Trophoblast cell (in vitro differentiated cells and primary cell): ENCODE measurements around the gene TRIM38.
"Not testable (repeated sequence)": the region's sequence is repeated elsewhere in the genome, so short reads cannot be mapped to it uniquely, and the experiment has no call there.

Source experiments
- DNase-seq, 2 donors: peaks; one replicate each; pipeline ENCODE4 v3.0.0-alpha.2; 2016
- H2AFZ ChIP-seq: 2 replicates; pipeline ENCODE4 v1.6.1; 2013; ENCODE audit warnings: low read length, moderate library complexity, mild to moderate bottlenecking; ENCODE audit not compliant: insufficient read depth, poor library complexity
- H2AK5ac ChIP-seq: 2 replicates; pipeline ENCODE4 v1.6.1; 2013; ENCODE audit warnings: mild to moderate bottlenecking, low read length
- H2BK120ac ChIP-seq: 2 replicates; pipeline ENCODE4 v1.6.1; 2013; ENCODE audit warnings: low read length, mild to moderate bottlenecking, moderate library complexity; ENCODE audit not compliant: insufficient read depth, poor library complexity
- H2BK12ac ChIP-seq: 2 replicates; pipeline ENCODE4 v1.6.1; 2013; ENCODE audit warnings: mild to moderate bottlenecking, low read length, moderate library complexity
- H2BK5ac ChIP-seq: 2 replicates; pipeline ENCODE4 v1.6.1; 2013; ENCODE audit warnings: low read length, low read depth, moderate library complexity, mild to moderate bottlenecking; ENCODE audit not compliant: poor library complexity
- H3K14ac ChIP-seq: 2 replicates; pipeline ENCODE4 v1.6.1; 2013; ENCODE audit warnings: mild to moderate bottlenecking, low read length
- H3K18ac ChIP-seq: 2 replicates; pipeline ENCODE4 v1.6.1; 2013; ENCODE audit warnings: mild to moderate bottlenecking, low read length
- H3K23ac ChIP-seq: 2 replicates; pipeline ENCODE4 v1.6.1; 2013; ENCODE audit warnings: low read length
- H3K27ac ChIP-seq: 2 replicates; pipeline ENCODE4 v1.5.1; 2013; ENCODE audit warnings: low read depth, mild to moderate bottlenecking, inconsistent platforms, low read length, moderate library complexity
- H3K27me3 ChIP-seq: 2 replicates; pipeline ENCODE4 v1.6.1; 2013; ENCODE audit warnings: inconsistent platforms, mild to moderate bottlenecking, low read length, moderate library complexity; ENCODE audit not compliant: insufficient read depth
- H3K36me3 ChIP-seq, 2 experiments: 1 replicate in 1 of 2; 2 replicates in 1 of 2; pipeline ENCODE4 v1.6.1; 2013; ENCODE audit warnings: low read length in 2 of 2, mild to moderate bottlenecking in 2 of 2, moderate library complexity in 1 of 2; ENCODE audit not compliant: insufficient read depth in 2 of 2, control insufficient read depth in 1 of 2
- H3K4ac ChIP-seq: 2 replicates; pipeline ENCODE4 v1.6.1; 2013; ENCODE audit warnings: low read depth, mild to moderate bottlenecking, low read length, moderate library complexity
- H3K4me1 ChIP-seq, 2 experiments: 1 replicate in 1 of 2; 2 replicates in 1 of 2; pipeline ENCODE4 v1.6.1; 2013; ENCODE audit warnings: low read length in 2 of 2, mild to moderate bottlenecking in 2 of 2, moderate library complexity in 1 of 2; ENCODE audit not compliant: insufficient read depth in 2 of 2, control insufficient read depth in 1 of 2
- H3K4me2 ChIP-seq: 2 replicates; pipeline ENCODE4 v1.6.1; 2013; ENCODE audit warnings: inconsistent platforms, mild to moderate bottlenecking, low read length, moderate library complexity
- H3K4me3 ChIP-seq: 2 replicates; pipeline ENCODE4 v1.5.1; 2013; ENCODE audit warnings: mild to moderate bottlenecking, low read depth, low read length, inconsistent platforms
- H3K79me1 ChIP-seq: one replicate; pipeline ENCODE4 v1.6.1; 2013; ENCODE audit warnings: low read length
- H3K79me2 ChIP-seq: 2 replicates; pipeline ENCODE4 v1.6.1; 2013; ENCODE audit warnings: low read length, mild to moderate bottlenecking; ENCODE audit not compliant: control insufficient read depth, insufficient read depth, poor library complexity
- H3K9ac ChIP-seq: 2 replicates; pipeline ENCODE4 v1.6.1; 2013; ENCODE audit warnings: mild to moderate bottlenecking, low read length
- H3K9me3 ChIP-seq: 2 replicates; pipeline ENCODE4 v1.6.1; 2013; ENCODE audit warnings: low read depth, mild to moderate bottlenecking, control low read depth, inconsistent platforms, low read length; ENCODE audit not compliant: insufficient read depth
- H4K12ac ChIP-seq: 2 replicates; pipeline ENCODE4 v1.6.1; 2013; ENCODE audit warnings: low read depth, mild to moderate bottlenecking, low read length, moderate library complexity
- H4K8ac ChIP-seq: 2 replicates; pipeline ENCODE4 v1.6.1; 2013; ENCODE audit warnings: low read depth, mild to moderate bottlenecking, low read length, moderate library complexity
- H4K91ac ChIP-seq: one replicate; pipeline ENCODE4 v1.6.1; 2013; ENCODE audit warnings: low read depth, mild to moderate bottlenecking, low read length, moderate library complexity
- WGBS: extraction: QIAGEN DNeasy Blood & Tissue Kit; methylation state at CpG from one replicate; pipeline ENCODE4 v1.1.7; 2013; ENCODE audit warnings: missing lambda C conversion rate; ENCODE audit not compliant: insufficient read length, insufficient coverage; ENCODE audit errors: extremely low coverage; 5-methylcytosine and 5-hydroxymethylcytosine counted together

TRIM38 gene

DNA sequence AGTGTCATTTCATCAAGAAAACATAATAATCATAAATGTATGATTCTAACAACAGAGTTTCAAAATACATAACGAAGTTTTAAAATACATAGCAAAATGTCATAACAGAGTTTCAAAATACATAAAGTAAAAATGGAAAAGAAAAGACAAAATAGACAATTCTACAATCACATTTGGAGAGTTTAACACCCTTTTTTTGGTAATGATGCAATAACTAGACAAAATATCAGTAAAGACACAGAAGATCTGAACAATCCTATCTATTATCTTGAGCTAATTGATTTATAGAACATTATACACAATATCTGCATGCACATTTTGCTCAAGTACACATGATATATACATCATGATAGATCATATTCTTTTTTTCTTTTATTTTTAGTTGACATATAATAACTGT is 18.7 kb upstream of the TRIM38 start:
- no peak for DNase-seq
- Histone ChIP-seq H3K4ac (no peak overlapping the region), H3K9ac (no peak overlapping the region), H2AK5ac (no peak overlapping the region), H4K8ac (no peak overlapping the region), H3K4me2 (no peak overlapping the region), H2BK5ac (no peak overlapping the region), H3K27me3 (no peaks in the 10 kb centered on the region), H4K12ac (no peak overlapping the region), H3K4me3 (no peak overlapping the region), H2AFZ (no peak overlapping the region), H3K23ac (no peak overlapping the region), H3K79me2 (no peaks in the 10 kb centered on the region), H3K18ac (no peak overlapping the region), H3K79me1 (no peaks in the 10 kb centered on the region), H4K91ac (no peak overlapping the region), H2BK12ac (no peak overlapping the region), H3K36me3 (no peaks in the 10 kb centered on the region), H3K27ac (no peak overlapping the region), H3K9me3 (no peaks in the 10 kb centered on the region), H2BK120ac (no peak overlapping the region), H3K4me1 (no peaks in the 10 kb centered on the region), H3K14ac (no peak overlapping the region)
- WGBS = no CpG with 5 or more reads among the region's 1 CpG

DNA sequence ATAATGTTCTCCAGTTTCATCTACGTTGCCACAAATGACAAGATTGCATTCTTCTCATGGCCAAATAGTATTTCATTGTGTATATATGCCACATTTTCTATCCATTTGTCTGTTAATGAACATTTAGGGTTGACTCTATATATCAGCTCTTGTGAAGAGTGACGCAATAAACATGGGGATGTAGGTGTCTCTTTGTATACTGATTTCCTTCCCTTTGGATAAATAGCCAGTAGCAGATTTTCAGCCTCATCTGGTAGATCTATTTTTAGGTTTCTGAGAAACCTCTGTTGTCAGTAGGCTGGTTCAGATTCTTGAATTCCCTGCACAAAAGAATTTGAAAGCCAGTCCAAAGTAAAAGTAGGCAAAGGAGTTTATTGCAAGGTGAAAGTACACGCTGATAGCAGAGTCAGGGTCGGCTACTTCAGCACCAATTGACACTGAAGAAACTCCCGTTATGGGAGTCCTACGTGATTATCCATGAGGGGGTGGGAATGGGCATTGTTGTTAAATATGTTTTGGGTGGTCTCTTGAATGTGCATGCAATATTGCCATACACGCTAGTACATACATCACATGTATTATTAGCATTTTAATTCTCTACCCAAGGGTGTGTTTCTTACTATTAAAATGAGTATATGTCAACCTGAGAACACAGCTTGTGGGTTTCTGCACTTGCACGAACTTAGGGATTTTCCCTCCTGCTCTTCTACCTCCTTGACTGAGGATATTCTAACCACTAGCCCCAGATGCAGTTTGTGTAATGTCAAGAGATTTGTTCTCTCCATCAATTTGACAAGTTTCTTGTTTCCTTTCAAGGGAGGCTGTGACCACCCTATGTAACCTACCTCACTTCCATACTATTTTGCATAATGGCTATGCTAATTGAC is 17.7 kb upstream of the TRIM38 start:
- WGBS = no CpG with 5 or more reads among the region's 8 CpGs

DNA sequence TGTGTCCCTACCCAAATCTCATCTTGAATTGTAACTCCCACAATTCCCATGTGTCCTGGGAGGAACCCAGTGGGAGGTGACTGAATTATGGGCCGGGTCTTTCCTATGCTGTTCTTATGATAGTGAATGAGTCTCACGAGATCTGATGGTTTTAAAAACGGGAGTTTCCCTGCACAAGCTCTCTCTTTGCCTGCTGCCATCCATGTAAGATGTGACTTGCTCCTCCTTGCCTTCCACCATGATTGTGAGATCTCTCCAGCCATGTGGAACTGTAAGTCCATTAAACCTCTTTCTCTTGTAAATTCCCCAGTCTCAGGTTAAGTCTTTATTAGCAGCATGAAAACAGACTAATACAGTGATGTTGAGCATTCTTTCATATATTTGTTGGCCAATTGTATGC is 16.9 kb upstream of the TRIM38 start:
- H3K79me2 ChIP-seq, H4K12ac ChIP-seq, H3K18ac ChIP-seq, H2AFZ ChIP-seq, H2BK120ac ChIP-seq, H3K36me3 ChIP-seq, H3K9me3 ChIP-seq, H2BK12ac ChIP-seq, H3K27me3 ChIP-seq, H3K79me1 ChIP-seq, H2BK5ac ChIP-seq, H3K4me3 ChIP-seq, H4K8ac ChIP-seq, H3K27ac ChIP-seq, H3K9ac ChIP-seq, H2AK5ac ChIP-seq, H3K14ac ChIP-seq, H3K4me1 ChIP-seq, H3K4ac ChIP-seq, H3K4me2 ChIP-seq, H4K91ac ChIP-seq, H3K23ac ChIP-seq, DNase-seq: not testable (repeated sequence)
- WGBS = no CpG with 5 or more reads among the region's 3 CpGs

More for the DNA sequence above, 17.7 kb upstream of the TRIM38 start:
- Histone ChIP-seq H3K4me2 (no peak overlapping the region), H3K79me2 (no peaks in the 10 kb centered on the region), H3K4me3 (no peak overlapping the region), H4K8ac (no peak overlapping the region), H3K9ac (no peak overlapping the region), H3K23ac (no peak overlapping the region), H2AFZ (no peak overlapping the region), H4K91ac (no peak overlapping the region), H4K12ac (no peak overlapping the region), H2BK5ac (no peak overlapping the region), H3K27ac (no peak overlapping the region), H2AK5ac (no peak overlapping the region), H3K4me1 (no peaks in the 10 kb centered on the region), H3K14ac (no peak overlapping the region), H2BK120ac (no peak overlapping the region), H3K9me3 (no peaks in the 10 kb centered on the region), H3K79me1 (no peaks in the 10 kb centered on the region), H3K18ac (no peak overlapping the region), H3K36me3 (no peaks in the 10 kb centered on the region), H2BK12ac (no peak overlapping the region), H3K4ac (no peak overlapping the region), H3K27me3 (no peaks in the 10 kb centered on the region)
- no peak for DNase-seq

DNA sequence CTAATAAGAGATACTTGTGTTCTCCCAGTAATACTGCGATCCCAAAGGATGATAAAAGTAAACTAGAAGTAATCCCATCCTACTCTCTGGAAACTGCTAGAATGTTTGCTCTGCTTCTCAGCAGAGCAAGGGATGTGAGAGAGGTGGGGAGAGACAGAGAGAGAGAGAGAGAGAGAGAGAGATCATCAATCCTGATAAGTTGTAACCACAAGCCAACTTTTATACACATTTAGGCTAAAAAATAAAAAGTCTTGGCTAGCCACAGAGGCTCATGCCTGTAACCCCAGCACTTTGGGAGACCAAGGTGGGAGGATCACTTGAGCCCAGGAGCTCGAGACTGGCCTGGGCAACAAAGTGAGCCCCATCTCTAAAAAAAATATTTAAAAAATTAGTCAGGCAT is 16.0 kb upstream of the TRIM38 start:
- Histone ChIP-seq H2AK5ac (no peak overlapping the region), H3K4me2 (no peak overlapping the region), H4K91ac (no peak overlapping the region), H3K4ac (no peak overlapping the region), H3K79me2 (no peaks in the 10 kb centered on the region), H3K9me3 (no peaks in the 10 kb centered on the region), H3K79me1 (no peaks in the 10 kb centered on the region), H2BK120ac (no peak overlapping the region), H3K4me1 (no peaks in the 10 kb centered on the region), H2AFZ (no peak overlapping the region), H3K4me3 (no peak overlapping the region), H3K27me3 (no peaks in the 10 kb centered on the region), H2BK12ac (no peak overlapping the region), H4K8ac (no peak overlapping the region), H3K36me3 (no peaks in the 10 kb centered on the region), H3K18ac (no peak overlapping the region), H3K27ac (no peak overlapping the region), H3K23ac (no peak overlapping the region), H2BK5ac (no peak overlapping the region), H4K12ac (no peak overlapping the region), H3K9ac (no peak overlapping the region), H3K14ac (no peak overlapping the region)
- DNase-seq = no peak
- WGBS = no CpG with 5 or more reads among the region's 2 CpGs
